Superior temporal gyrus (tissue), 1 donor: ENCODE results near the gene CAP2.
A peak's percentile ranks its signal among the peaks of the same experiment; 100 is the strongest.
"Not testable (repeated sequence)": the region's sequence is repeated elsewhere in the genome, so short reads cannot be mapped to it uniquely, and the experiment has no call there.

ENCODE experiments used
- DNase-seq: peaks from one replicate; pipeline ENCODE4 v3.0.0-alpha.2; 2016; ENCODE audit errors: extremely low spot score

The CAP2 gene

GRCh38 chr6:17501982-17502704 is 108.7 kb downstream of the CAP2 start:
- no peak for DNase-seq

- no peak for DNase-seq
Measured at GRCh38 chr6:17503051-17503450, 109.7 kb downstream of the CAP2 start.

GRCh38 chr6:17504005-17504404 is 110.6 kb downstream of the CAP2 start:
- no peak for DNase-seq

- DNase-seq, result no peak
Measured at GRCh38 chr6:17505062-17505476, 111.7 kb downstream of the CAP2 start.

GRCh38 chr6:17505767-17506280 is 112.4 kb downstream of the CAP2 start:
- DNase-seq, result no peak

- DNase-seq, result no peak
Measured at GRCh38 chr6:17506531-17506930, 113.1 kb downstream of the CAP2 start.

- DNase-seq, result no peak
Measured at GRCh38 chr6:17506962-17507361, 113.6 kb downstream of the CAP2 start.

GRCh38 chr6:17511084-17511483 is 117.7 kb downstream of the CAP2 start:
- no peak for DNase-seq

- no peak for DNase-seq
Measured at GRCh38 chr6:17511580-17511979, 118.2 kb downstream of the CAP2 start.

GRCh38 chr6:17519120-17519519 is 125.7 kb downstream of the CAP2 start:
- DNase-seq, result no peak

GRCh38 chr6:17525637-17526036 is 132.2 kb downstream of the CAP2 start:
- DNase-seq, result no peak

GRCh38 chr6:17527076-17527475 is 133.7 kb downstream of the CAP2 start:
- no peak for DNase-seq

GRCh38 chr6:17530321-17530835 is 137.0 kb downstream of the CAP2 start:
- DNase-seq, result no peak

- no peak for DNase-seq
Measured at GRCh38 chr6:17536586-17536985, 143.2 kb downstream of the CAP2 start.

- DNase-seq, result no peak
Measured at GRCh38 chr6:17542243-17542642, 148.8 kb downstream of the CAP2 start.

GRCh38 chr6:17545681-17546080 is 152.3 kb downstream of the CAP2 start:
- DNase-seq, result not testable (repeated sequence)

- DNase-seq, result no peak
Measured at GRCh38 chr6:17551383-17551958, 158.1 kb downstream of the CAP2 start.

GRCh38 chr6:17552861-17553260 is 159.5 kb downstream of the CAP2 start:
- no peak for DNase-seq

- DNase-seq, result no peak
Measured at GRCh38 chr6:17556014-17556413, 162.6 kb downstream of the CAP2 start.

- no peak for DNase-seq
Measured at GRCh38 chr6:17562636-17563035, 169.2 kb downstream of the CAP2 start.

GRCh38 chr6:17565399-17565798 is 172.0 kb downstream of the CAP2 start:
- no peak for DNase-seq

- peak; percentile 39 for DNase-seq
Measured at GRCh38 chr6:17574866-17575560, 181.6 kb downstream of the CAP2 start.

GRCh38 chr6:17577059-17577458 is 183.7 kb downstream of the CAP2 start:
- DNase-seq, result no peak
